ENCODE data around the gene ZYG11B.
"Not testable (repeated sequence)": the region's sequence is repeated elsewhere in the genome, so short reads cannot be mapped to it uniquely, and the experiment has no call there.

ZYG11B gene

GRCh38 chr1:52726265-52727113, at the start of gene ZYG11B:
Gene ZYG11B (plus strand): TSS chr1:52726453. CDS start chr1:52726654, 201 bp downstream.
- DNase-seq (ENCODE audit: low spot score) = peak; percentile 100

- DNase-seq (ENCODE audit: low spot score) = no peak
These were observed 49.0 kb upstream of the ZYG11B start for GRCh38 chr1:52677076-52677806.

- DNase-seq (ENCODE audit: low spot score) = no peak
These were observed 47.2 kb upstream of the ZYG11B start for GRCh38 chr1:52679048-52679447.

- DNase-seq (ENCODE audit: low spot score) = no peak
These were observed 46.8 kb upstream of the ZYG11B start for GRCh38 chr1:52679498-52679897.

GRCh38 chr1:52680353-52680752, 45.9 kb upstream of the ZYG11B start:
- no peak for DNase-seq (ENCODE audit: low spot score)

- DNase-seq (ENCODE audit: low spot score) = no peak
These were observed 45.1 kb upstream of the ZYG11B start for GRCh38 chr1:52681136-52681535.

- no peak for DNase-seq (ENCODE audit: low spot score)
These were observed 42.8 kb upstream of the ZYG11B start for GRCh38 chr1:52683367-52683940.

GRCh38 chr1:52684545-52684944, 41.7 kb upstream of the ZYG11B start:
- DNase-seq (ENCODE audit: low spot score) = no peak

- peak; percentile 82 for DNase-seq (ENCODE audit: low spot score)
These were observed 39.9 kb upstream of the ZYG11B start for GRCh38 chr1:52686261-52686751.

- DNase-seq (ENCODE audit: low spot score) = no peak
These were observed 39.4 kb upstream of the ZYG11B start for GRCh38 chr1:52686830-52687229.

- DNase-seq (ENCODE audit: low spot score) = no peak
These were observed 34.4 kb upstream of the ZYG11B start for GRCh38 chr1:52691821-52692220.

- no peak for DNase-seq (ENCODE audit: low spot score)
These were observed 33.6 kb upstream of the ZYG11B start for GRCh38 chr1:52692697-52693096.

GRCh38 chr1:52693351-52693750, 32.9 kb upstream of the ZYG11B start:
- DNase-seq (ENCODE audit: low spot score) = not testable (repeated sequence)

- no peak for DNase-seq (ENCODE audit: low spot score)
These were observed 32.4 kb upstream of the ZYG11B start for GRCh38 chr1:52693843-52694242.

- DNase-seq (ENCODE audit: low spot score) = no peak
These were observed 30.6 kb upstream of the ZYG11B start for GRCh38 chr1:52695627-52696026.

GRCh38 chr1:52697795-52698674, 28.2 kb upstream of the ZYG11B start, which contains the start of gene COA7:
Gene COA7 (minus strand): TSS chr1:52698347. CDS start chr1:52698326, 21 bp downstream.
- peak; percentile 88 for DNase-seq (ENCODE audit: low spot score)

GRCh38 chr1:52702886-52703787, 23.1 kb upstream of the ZYG11B start:
- peak; percentile 88 for DNase-seq (ENCODE audit: low spot score)

- no peak for DNase-seq (ENCODE audit: low spot score)
These were observed 20.1 kb upstream of the ZYG11B start for GRCh38 chr1:52706136-52706670.

GRCh38 chr1:52706941-52707926, 19.0 kb upstream of the ZYG11B start:
- DNase-seq (ENCODE audit: low spot score) = no peak

Data from iPS-NIHi11 (cell line).